ENCODE measurements around the gene ADAMTSL2.

Gene ADAMTSL2

GRCh38 chr9:133499892-133500270 lies 34.6 kb upstream of the ADAMTSL2 start:
- no peak for DNase-seq (ENCODE audit: low spot score)

GRCh38 chr9:133502112-133502511 lies 32.4 kb upstream of the ADAMTSL2 start:
- DNase-seq (ENCODE audit: low spot score): no peak

- DNase-seq (ENCODE audit: low spot score): no peak
Observed at GRCh38 chr9:133505186-133505830, 29.2 kb upstream of the ADAMTSL2 start.

- DNase-seq (ENCODE audit: low spot score): no peak
Observed at GRCh38 chr9:133505901-133506652, 28.4 kb upstream of the ADAMTSL2 start.

GRCh38 chr9:133506653-133507038 lies 27.9 kb upstream of the ADAMTSL2 start:
- no peak for DNase-seq (ENCODE audit: low spot score)

- DNase-seq (ENCODE audit: low spot score): no peak
Observed at GRCh38 chr9:133507246-133507965, 27.1 kb upstream of the ADAMTSL2 start.

- DNase-seq (ENCODE audit: low spot score): no peak
Observed at GRCh38 chr9:133508046-133508445, 26.5 kb upstream of the ADAMTSL2 start.

GRCh38 chr9:133509179-133510083 lies 25.1 kb upstream of the ADAMTSL2 start:
- no peak for DNase-seq (ENCODE audit: low spot score)

GRCh38 chr9:133510926-133511505 lies 23.5 kb upstream of the ADAMTSL2 start:
- no peak for DNase-seq (ENCODE audit: low spot score)

- no peak for DNase-seq (ENCODE audit: low spot score)
Observed at GRCh38 chr9:133511607-133512006, 22.9 kb upstream of the ADAMTSL2 start.

GRCh38 chr9:133512253-133513213 lies 22.0 kb upstream of the ADAMTSL2 start:
- no peak for DNase-seq (ENCODE audit: low spot score)

GRCh38 chr9:133513214-133514100 lies 21.0 kb upstream of the ADAMTSL2 start:
- no peak for DNase-seq (ENCODE audit: low spot score)

GRCh38 chr9:133514460-133515239 lies 19.9 kb upstream of the ADAMTSL2 start:
- DNase-seq (ENCODE audit: low spot score): no peak

- no peak for DNase-seq (ENCODE audit: low spot score)
Observed at GRCh38 chr9:133515240-133515610, 19.3 kb upstream of the ADAMTSL2 start.

GRCh38 chr9:133515615-133516255 lies 18.8 kb upstream of the ADAMTSL2 start:
- DNase-seq (ENCODE audit: low spot score): no peak

GRCh38 chr9:133516256-133516960 lies 18.1 kb upstream of the ADAMTSL2 start:
- DNase-seq (ENCODE audit: low spot score): no peak

GRCh38 chr9:133516961-133517350 lies 17.5 kb upstream of the ADAMTSL2 start:
- DNase-seq (ENCODE audit: low spot score): no peak

GRCh38 chr9:133517711-133518110 lies 16.8 kb upstream of the ADAMTSL2 start:
- no peak for DNase-seq (ENCODE audit: low spot score)
